Measurements from ENCODE around the gene CLDN14.
"Not testable (repeated sequence)": the region's sequence is repeated elsewhere in the genome, so short reads cannot be mapped to it uniquely, and the experiment has no call there.

CLDN14 gene

DNA sequence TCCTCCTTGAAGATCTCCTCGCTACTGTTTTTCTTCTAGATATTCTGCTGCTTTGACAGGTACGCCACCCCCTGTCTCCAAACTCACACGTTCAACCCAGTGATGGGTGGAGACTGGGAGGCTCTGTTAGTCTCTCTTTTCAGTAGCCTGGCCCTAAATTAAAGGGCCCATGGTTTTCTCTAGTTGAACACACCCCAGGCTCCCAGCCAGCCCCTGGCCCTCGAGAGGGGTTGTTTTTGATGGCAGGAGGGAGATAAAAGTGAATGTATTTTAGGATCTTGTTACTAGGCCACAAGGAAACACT, 21.6 kb upstream of the CLDN14 start:
- no peak for DNase-seq (ENCODE audit: low read depth)

DNA sequence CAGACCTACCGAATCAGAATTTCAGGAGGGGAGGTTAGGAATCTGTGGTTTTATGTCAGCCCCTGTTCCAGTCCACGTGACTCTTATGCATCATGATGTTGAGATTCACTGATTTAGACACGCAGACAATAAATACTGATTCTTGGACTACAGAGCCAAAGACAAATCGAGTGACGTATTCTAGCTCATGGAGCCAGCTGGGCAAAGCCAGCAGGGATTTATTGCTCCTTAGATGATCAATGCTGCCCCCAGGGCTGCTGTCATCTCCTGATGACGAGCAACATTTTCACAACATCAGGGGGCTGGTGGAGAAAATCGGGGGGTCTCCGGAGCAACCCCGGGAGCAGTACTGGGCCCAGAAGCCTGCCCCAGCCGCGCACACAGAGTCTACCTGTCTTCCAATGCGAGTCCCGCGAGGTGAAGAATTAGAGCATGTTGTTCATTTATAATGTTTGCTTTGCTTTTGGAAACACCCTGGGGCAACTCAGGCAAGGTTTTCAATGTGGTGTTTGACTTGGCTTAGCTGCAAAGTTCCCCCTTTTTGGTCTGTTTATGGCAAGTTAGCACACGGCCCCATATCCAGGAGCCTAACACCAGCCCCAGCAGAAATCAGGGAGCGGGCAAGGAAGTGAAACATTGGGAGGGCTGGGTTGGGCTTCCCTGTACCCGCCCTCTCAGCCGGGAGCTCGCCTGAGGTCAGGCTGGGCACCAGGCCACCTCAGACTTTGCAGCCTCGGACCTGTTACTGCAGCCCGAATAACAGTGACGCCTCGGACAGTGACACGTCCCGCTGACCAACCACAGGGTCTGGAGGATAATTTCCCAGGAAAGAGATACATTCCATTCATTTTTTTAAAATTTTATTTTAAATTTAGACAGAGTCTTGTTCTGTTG, 19.9 kb upstream of the CLDN14 start:
- peak; percentile 63 for DNase-seq (ENCODE audit: low read depth)

- DNase-seq (ENCODE audit: low read depth): no peak
Observed at GRCh38 chr21:36494557-36494956, 14.6 kb upstream of the CLDN14 start.

GRCh38 chr21:36491209-36491910, 11.4 kb upstream of the CLDN14 start:
- DNase-seq (ENCODE audit: low read depth): peak; percentile 4

DNA sequence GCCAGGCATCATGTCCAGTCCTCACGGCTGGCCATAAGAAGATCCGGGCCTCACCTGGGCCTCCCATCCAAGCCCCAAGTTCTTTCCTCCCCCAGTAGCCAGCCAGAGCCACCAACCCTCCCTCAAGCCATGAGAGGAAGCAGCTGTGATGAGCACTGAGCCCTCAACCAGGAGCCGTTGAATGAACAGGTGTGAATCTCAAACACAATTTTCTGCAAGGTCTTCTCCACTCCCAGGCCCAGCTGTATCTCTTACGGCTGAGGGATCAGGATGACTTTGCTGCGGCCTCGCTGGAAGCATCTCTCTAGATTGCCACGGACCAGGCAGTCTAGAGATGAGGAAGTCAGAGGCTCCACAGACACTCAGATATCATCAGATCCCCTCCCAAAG, 9.8 kb upstream of the CLDN14 start:
- no peak for DNase-seq (ENCODE audit: low read depth)

DNA sequence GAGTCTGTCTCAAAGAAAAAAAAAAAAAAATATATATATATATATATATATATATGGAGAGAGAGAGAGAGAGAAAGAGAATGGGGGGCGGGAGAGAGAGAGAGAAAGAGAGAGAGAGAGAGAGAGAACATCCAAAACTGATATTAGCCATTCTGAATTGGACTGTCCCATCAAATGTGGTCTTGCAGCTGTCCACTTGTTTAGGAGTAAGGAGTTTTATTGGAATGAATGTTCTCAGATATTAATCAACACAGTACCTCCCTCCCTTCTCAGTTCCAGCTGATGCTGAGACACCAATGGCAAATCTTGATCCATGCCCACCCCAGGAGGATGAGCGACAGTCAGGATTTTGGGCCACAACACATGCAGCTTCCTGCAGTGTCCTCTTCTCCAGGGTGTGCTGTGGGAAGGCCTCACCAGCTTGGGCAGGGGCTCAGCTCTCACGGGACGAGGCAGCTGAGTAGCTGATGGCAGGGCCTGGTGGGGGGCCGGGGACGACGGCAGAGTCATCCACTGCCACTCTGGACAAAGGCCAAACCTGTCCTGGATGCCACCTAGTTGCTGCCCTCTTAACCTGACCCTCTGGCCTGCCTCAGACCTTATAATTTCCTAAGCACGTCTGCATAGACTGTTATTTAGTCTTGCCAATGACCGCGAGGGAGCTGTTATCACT, 9.3 kb upstream of the CLDN14 start:
- no peak for DNase-seq (ENCODE audit: low read depth)

GRCh38 chr21:36487641-36488307, 7.9 kb upstream of the CLDN14 start:
- no peak for DNase-seq (ENCODE audit: low read depth)

GRCh38 chr21:36486246-36486645, 6.3 kb upstream of the CLDN14 start:
- DNase-seq (ENCODE audit: low read depth): no peak

DNA sequence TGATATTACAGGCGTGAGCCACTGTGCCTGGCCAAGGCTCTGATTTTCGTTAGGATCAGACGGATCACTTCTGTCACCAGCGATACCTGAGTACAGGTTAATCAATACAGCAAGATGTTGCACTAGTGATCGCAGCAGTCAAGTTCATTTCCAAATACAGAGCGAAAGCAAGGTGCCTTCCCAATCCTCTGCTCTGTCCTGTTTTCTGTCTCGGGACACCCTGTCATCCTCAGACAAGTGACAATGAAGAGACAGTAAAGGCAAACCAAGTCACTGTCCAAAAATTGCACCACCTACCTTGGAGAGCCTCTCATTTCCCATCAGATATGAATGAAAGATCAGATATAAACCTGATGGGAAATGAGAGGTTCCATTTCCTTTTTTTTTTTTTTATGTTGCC, 5.6 kb upstream of the CLDN14 start:
- no peak for DNase-seq (ENCODE audit: low read depth)

DNA sequence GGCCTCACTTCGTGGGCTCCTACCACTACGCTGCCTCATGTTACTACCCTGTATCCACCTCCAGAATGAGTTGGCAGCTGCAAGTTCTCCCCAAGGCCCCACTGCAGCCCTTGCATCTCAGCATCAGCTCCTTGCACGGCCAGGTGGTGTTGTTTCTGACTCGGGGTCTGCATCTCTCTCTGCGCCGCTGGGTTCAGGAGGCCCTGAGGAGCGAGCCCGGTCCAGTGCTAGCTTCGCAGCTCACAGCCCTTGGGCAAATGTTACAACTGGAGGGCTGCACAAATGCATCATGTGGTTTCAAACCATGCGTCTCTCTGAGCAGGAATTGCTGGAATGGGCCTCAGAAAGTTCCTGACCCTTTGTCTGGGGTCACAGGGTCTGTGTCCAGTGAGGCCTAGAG, 3.2 kb upstream of the CLDN14 start:
- no peak for DNase-seq (ENCODE audit: low read depth)

- DNase-seq (ENCODE audit: low read depth): no peak
Observed at GRCh38 chr21:36482673-36483072, 2.8 kb upstream of the CLDN14 start.

GRCh38 chr21:36482181-36482580, 2.3 kb upstream of the CLDN14 start:
- no peak for DNase-seq (ENCODE audit: low read depth)

DNA sequence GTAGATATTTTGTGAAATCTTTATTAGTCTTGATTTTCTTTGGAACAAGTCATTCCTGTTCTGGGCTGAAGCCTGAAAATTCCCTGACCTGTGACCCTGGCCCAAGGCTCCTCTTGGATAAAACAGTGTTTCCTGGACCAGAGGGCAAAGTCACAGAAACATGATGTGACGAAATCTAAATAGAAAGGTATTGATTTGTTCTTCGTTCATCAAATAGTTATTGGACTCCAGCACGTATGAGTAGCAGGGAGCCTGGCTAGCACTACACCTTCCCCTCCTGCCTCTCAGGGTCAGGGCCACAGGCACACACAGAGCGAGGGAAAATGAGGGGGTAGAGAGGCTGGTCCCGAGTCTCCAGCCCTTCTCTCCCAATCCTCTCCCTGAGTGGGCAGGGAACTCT, 1.7 kb upstream of the CLDN14 start:
- no peak for DNase-seq (ENCODE audit: low read depth)

- DNase-seq (ENCODE audit: low read depth): no peak
Observed at GRCh38 chr21:36480618-36481017, 696 bp upstream of the CLDN14 start.

- DNase-seq (ENCODE audit: low read depth): no peak
Observed at GRCh38 chr21:36478941-36479340, 981 bp downstream of the CLDN14 start.

DNA sequence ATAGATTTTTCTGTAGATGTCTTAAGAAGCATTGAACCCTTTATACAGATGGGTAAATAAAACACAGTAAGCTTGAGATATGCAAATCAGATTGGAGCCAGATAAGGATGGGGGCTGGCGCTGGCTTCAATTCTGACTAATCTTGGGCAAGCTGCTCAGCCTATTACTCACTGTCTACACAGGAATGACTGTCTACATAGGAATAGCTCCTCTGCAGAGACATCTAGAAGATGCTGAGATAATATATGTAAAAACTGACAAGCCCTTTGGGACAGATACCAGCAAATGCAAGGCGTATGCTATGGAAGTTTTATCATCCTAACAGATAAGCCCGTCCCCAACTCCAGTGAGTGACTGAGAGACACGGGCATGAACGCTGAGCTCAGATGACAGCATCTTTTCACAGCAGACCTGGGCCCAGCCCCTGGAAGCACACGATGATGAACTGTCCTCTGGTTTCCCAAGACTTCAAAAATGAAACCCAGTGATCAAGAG, 1.7 kb downstream of the CLDN14 start:
- no peak for DNase-seq (ENCODE audit: low read depth)

DNA sequence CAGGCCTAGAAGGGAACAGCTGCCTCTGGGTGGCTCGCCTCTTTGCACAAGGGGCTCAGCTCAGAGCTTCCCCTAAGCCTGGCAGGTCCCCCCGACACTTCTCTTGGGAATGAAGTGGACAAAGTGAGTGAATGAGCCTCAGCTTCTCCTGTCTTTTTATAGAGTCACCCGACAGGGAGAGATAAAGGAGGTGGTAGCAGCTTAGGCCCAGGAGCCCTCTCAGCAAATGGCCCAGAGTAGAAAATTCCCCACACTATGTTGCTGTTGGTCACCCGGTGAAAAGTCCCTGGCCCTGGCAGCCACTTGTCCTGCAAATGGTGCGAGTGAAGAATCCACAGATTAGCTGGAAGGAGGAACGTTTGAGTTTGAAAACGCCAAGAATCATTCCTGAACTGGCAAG, 2.4 kb downstream of the CLDN14 start:
- DNase-seq (ENCODE audit: low read depth): no peak

DNA sequence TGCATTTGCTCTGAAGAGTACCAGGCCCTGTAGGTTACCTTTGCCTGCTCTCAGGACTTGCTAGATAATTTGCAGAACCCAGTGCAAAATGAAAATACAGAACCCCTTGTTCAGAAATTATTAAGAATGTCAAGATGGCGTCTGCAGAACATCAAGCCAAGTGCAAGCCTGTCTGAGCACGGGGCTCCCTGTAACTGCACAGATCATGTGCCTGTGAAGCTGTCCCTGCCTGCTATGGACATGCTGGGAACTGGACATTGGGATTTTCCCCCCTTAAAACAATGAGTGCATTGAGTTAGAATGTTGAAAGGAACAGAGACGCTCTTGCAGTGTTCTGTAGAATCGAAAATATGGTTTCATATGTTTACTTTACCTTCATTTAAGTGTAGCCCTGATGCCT, 2.9 kb downstream of the CLDN14 start:
- DNase-seq (ENCODE audit: low read depth): no peak

GRCh38 chr21:36476541-36476940, 3.4 kb downstream of the CLDN14 start:
- DNase-seq (ENCODE audit: low read depth): not testable (repeated sequence)

DNA sequence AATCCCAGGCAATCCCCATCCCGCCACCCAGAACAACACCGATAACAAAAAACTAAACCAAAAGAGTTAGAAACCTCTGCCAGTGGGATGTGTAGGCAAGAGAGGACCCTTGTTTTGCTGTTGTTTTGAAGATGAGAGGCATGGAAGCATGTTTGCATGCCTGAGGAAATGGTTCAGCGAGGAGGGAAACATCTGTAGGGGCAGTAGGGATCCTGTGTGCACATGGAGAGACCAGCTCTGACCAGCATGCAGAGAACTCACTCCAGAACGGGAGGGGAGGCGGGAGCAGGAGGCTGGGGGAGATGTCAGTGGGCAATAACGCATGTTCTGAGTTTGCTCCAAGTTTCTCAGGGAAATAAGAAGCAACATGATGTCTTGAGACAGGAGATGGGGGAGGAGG, 5.3 kb downstream of the CLDN14 start:
- DNase-seq (ENCODE audit: low read depth): no peak

- DNase-seq (ENCODE audit: low read depth): no peak
Observed at GRCh38 chr21:36473203-36473602, 6.7 kb downstream of the CLDN14 start.

GRCh38 chr21:36472377-36472776, 7.5 kb downstream of the CLDN14 start:
- no peak for DNase-seq (ENCODE audit: low read depth)
